Adipocyte (in vitro differentiated cells): ENCODE measurements around the gene CYP1A2.
A peak's percentile ranks its signal among the peaks of the same experiment; 100 is the strongest.
"Not testable (repeated sequence)": the region's sequence is repeated elsewhere in the genome, so short reads cannot be mapped to it uniquely, and the experiment has no call there.

Source experiments
- DNase-seq: peaks from one replicate; pipeline ENCODE4 v3.0.0-alpha.2; 2015; ENCODE audit warnings: low read depth
- H3K27me3 ChIP-seq: replicated peaks from 2 replicates; pipeline ENCODE4 v1.7.0; 2013; ENCODE audit warnings: mild to moderate bottlenecking, low read length, moderate library complexity; ENCODE audit not compliant: control insufficient read depth, insufficient read depth
- H3K36me3 ChIP-seq: 2 replicates; pipeline ENCODE4 v1.7.0; 2013; ENCODE audit warnings: low read length, mild to moderate bottlenecking, moderate library complexity; ENCODE audit not compliant: control insufficient read depth, insufficient read depth, severe bottlenecking
- H3K4me1 ChIP-seq: 2 replicates; pipeline ENCODE4 v1.7.0; 2013; ENCODE audit warnings: mild to moderate bottlenecking, low read length, moderate library complexity; ENCODE audit not compliant: control insufficient read depth, insufficient read depth
- H3K4me3 ChIP-seq: 2 replicates; pipeline ENCODE4 v1.7.0; 2013; ENCODE audit warnings: mild to moderate bottlenecking, low read length, moderate library complexity
- H3K9ac ChIP-seq: 2 replicates; pipeline ENCODE4 v1.7.0; 2013; ENCODE audit warnings: mild to moderate bottlenecking, low read length, moderate library complexity
- H3K9me3 ChIP-seq: 2 replicates; pipeline ENCODE4 v1.7.0; 2013; ENCODE audit warnings: mild to moderate bottlenecking, low read length, moderate library complexity; ENCODE audit not compliant: control insufficient read depth

The CYP1A2 gene

DNA sequence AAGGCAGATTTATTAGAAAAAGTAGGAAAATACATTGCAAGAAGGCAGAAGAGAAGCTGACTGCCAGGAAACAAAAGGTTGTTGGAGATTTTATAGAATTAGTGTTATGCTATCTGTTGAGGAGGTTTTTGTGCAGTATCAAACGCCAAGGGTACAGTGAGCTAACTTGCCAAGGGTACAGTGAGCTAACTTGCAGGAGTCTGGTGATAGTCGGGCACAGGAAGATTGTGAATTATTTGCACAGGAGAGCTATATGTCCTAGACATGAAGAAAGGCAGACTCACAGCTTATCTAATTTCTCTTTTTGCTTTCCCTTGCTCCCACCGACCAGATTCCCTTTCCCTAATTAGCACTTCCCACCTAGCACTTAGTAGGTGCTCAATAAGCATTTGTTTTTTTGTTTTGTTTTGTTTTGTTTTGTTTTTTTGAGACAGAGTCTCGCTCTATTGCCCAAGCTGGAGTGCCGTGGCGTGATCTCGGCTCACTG, 30.6 kb downstream of the CYP1A2 start:
- no peak overlapping the region for H3K4me3 ChIP-seq
- H3K36me3 ChIP-seq = no peaks in the 10 kb centered on the region
- peaks cover 39% of the 10 kb centered on the region for H3K4me1 ChIP-seq
- no peak for DNase-seq
- no peaks in the 10 kb centered on the region for H3K9me3 ChIP-seq
- no peaks in the 10 kb centered on the region for H3K27me3 ChIP-seq
- H3K9ac ChIP-seq = no peak overlapping the region

DNA sequence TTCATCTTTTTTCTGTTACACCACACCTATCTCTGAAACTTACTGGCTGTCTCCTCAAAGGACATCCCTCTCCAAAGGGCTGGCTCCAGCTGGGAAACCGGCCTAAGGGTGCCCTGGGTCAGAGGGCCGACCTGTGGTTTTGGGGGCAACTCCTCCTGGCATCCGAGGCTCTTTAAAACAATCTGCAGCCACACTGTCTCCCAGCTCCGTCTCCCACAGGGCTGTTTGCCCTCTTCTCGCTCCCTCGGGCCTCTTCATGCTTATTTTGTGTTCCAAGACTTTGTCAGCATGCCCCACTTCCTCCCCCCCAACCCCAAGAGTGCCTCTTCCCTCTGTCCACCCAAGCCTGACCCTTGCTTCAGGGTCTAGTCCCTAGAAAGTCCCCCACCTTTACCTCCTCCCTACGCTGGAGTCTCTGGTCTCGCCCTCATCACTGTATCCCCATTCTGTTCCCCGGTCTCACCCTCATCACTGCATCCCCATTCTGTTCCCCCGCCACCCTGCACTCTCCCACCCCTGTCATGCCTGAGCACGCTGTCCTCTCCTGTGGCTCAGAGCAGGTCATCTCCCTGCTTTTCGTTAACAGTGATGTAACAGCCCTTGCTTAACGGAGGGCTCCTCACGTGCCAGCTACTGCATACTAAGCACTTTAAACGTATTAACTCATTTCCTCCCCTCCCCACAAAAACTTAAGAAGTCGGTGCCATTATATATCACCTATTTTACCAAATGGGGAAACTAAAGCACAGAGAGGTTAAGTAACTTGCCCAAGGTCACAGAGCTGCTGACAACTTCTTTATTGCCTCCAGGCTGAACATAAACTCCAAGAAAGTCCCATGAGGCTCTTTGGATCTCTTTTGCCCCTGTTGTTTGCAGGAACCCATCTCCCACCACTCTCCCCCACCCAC, 32.1 kb downstream of the CYP1A2 start:
- Histone ChIP-seq H3K36me3 (no peaks in the 10 kb centered on the region), H3K27me3 (no peaks in the 10 kb centered on the region), H3K9ac (peak overlapping the region; percentile 66), H3K4me3 (peak overlapping the region; percentile 78), H3K4me1 (peaks cover 39% of the 10 kb centered on the region), H3K9me3 (no peaks in the 10 kb centered on the region)
- DNase-seq = no peak

GRCh38 chr15:74781431-74782258, 33.0 kb downstream of the CYP1A2 start, which contains the start of gene CSK:
TSS of gene CSK (plus strand) at chr15:74782080. CDS start at chr15:74798298, 16,218 bp downstream.
- peak; percentile 89 for DNase-seq
- peak within 1 kb of the TSS; percentile 96 for H3K4me3 ChIP-seq
- no peaks in the 10 kb centered on the region for H3K36me3 ChIP-seq
- no peaks in the 10 kb centered on the region for H3K9me3 ChIP-seq
- H3K9ac ChIP-seq = peak within 1 kb of the TSS; percentile 94
- H3K27me3 ChIP-seq = no peaks in the 10 kb centered on the region
- peaks cover 40% of the 10 kb centered on the region for H3K4me1 ChIP-seq

DNA sequence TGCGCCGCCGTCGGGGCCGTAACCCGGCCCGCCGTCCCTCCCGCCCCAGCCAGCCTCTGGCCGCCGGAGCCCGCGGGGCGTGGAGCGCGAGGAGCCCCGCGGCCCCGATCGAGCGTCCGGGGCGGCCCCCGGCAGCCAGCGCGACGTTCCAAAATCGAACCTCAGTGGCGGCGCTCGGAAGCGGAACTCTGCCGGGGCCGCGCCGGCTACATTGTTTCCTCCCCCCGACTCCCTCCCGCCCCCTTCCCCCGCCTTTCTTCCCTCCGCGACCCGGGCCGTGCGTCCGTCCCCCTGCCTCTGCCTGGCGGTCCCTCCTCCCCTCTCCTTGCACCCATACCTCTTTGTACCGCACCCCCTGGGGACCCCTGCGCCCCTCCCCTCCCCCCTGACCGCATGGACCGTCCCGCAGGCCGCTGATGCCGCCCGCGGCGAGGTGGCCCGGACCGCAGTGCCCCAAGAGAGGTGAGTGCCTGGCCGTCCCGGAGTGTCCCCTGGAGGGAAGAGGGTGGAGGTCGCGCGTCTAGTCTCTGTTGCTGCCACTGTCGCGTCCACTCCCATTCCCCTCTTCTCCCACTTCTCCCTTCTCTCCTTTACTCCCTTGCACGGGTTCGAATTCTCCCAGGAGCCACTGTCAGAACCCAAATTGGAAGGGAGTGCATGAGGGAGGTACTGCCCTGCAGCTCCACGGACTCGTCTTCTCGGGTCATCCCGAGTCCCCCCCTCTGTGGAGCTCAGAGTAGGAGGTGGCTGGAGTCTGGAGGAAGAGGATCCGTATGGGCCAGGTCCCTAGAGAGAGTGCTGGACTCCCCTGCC, 33.8 kb downstream of the CYP1A2 start:
- peak; percentile 66 for DNase-seq
- Histone ChIP-seq H3K9ac (peak overlapping the region; percentile 94), H3K36me3 (no peaks in the 10 kb centered on the region), H3K4me3 (peak overlapping the region; percentile 96), H3K4me1 (peaks cover 40% of the 10 kb centered on the region), H3K27me3 (no peaks in the 10 kb centered on the region), H3K9me3 (no peaks in the 10 kb centered on the region)

DNA sequence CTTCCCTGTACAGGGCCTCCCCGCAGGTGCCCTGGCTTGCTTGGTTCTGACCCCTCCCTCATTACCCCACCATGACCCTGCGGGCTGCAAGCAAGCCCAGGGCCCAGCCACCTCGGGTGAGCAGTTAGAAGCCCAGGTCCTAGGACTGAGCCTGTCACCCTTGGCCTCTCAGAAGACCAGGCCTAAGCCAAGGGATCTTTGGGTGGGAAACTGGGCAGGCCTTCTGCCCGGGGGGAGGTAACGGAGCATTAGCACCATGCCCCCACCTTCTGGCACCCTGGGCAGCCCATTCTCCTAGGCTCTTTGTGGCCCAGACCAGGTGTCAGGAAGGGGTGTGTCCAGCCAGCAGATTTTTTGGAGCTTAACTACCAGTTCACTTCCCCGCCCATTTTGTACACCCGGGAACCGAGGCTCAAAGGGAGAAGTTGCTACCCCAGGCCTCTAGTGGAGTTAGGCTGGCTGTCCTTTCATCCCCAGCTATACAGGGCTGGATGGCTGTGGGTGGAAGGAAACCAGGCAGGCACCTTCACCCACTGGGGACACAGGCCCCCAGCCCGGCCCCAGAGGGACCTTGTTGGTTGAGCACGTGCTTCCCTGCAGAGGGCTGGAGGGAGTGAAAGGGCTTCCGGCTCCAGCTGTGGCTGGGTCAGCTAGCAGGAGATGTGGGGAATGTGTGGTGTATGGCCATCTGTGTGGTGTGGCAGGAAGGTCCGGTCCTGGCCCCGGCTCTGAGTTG, 34.6 kb downstream of the CYP1A2 start:
- H3K4me3 ChIP-seq = peak overlapping the region; percentile 96
- peaks cover 37% of the 10 kb centered on the region for H3K4me1 ChIP-seq
- no peaks in the 10 kb centered on the region for H3K36me3 ChIP-seq
- peak; percentile 50 for DNase-seq
- H3K27me3 ChIP-seq = no peaks in the 10 kb centered on the region
- H3K9ac ChIP-seq = peak overlapping the region; percentile 94
- no peaks in the 10 kb centered on the region for H3K9me3 ChIP-seq

GRCh38 chr15:74783808-74784175, 35.1 kb downstream of the CYP1A2 start:
- H3K27me3 ChIP-seq = no peaks in the 10 kb centered on the region
- no peak for DNase-seq
- H3K4me3 ChIP-seq = peak overlapping the region; percentile 96

GRCh38 chr15:74784426-74785193, 36.0 kb downstream of the CYP1A2 start:
- H3K9me3 ChIP-seq = no peaks in the 10 kb centered on the region
- H3K4me1 ChIP-seq = peaks cover 37% of the 10 kb centered on the region
- DNase-seq = no peak
- H3K36me3 ChIP-seq = no peaks in the 10 kb centered on the region
- no peak overlapping the region for H3K9ac ChIP-seq
- peak overlapping the region; percentile 96 for H3K4me3 ChIP-seq
- no peaks in the 10 kb centered on the region for H3K27me3 ChIP-seq

More at GRCh38 chr15:74783808-74784175, 35.1 kb downstream of the CYP1A2 start:
- Histone ChIP-seq H3K4me1 (peaks cover 37% of the 10 kb centered on the region), H3K9ac (peak overlapping the region; percentile 94), H3K36me3 (no peaks in the 10 kb centered on the region), H3K9me3 (no peaks in the 10 kb centered on the region)

- Histone ChIP-seq H3K27me3 (no peaks in the 10 kb centered on the region), H3K36me3 (no peaks in the 10 kb centered on the region), H3K4me3 (no peak overlapping the region), H3K9me3 (no peaks in the 10 kb centered on the region), H3K9ac (no peak overlapping the region), H3K4me1 (peaks cover 45% of the 10 kb centered on the region)
- DNase-seq = no peak
Measured at GRCh38 chr15:74785194-74786032, 36.8 kb downstream of the CYP1A2 start.

GRCh38 chr15:74786081-74786480, 37.4 kb downstream of the CYP1A2 start:
- H3K9ac ChIP-seq, DNase-seq, H3K9me3 ChIP-seq: not testable (repeated sequence)

More at GRCh38 chr15:74786081-74786480, 37.4 kb downstream of the CYP1A2 start:
- H3K4me3 ChIP-seq, H3K36me3 ChIP-seq, H3K27me3 ChIP-seq: not testable (repeated sequence)
- peaks cover 45% of the 10 kb centered on the region for H3K4me1 ChIP-seq
